ENCODE results near the gene DOK3.
"Not testable (repeated sequence)": the region's sequence is repeated elsewhere in the genome, so short reads cannot be mapped to it uniquely, and the experiment has no call there.

Gene DOK3

GRCh38 chr5:177545487-177546257 is 36.0 kb upstream of the DOK3 start:
- Histone ChIP-seq H3K4me1 (ENCODE audit: insufficient read depth, low read length) (peaks cover 25% of the 10 kb centered on the region), H3K9me3 (ENCODE audit: low read length) (no peaks in the 10 kb centered on the region), H2AFZ (ENCODE audit: low read depth, low read length) (no peak overlapping the region), H3K36me3 (ENCODE audit: insufficient read depth, low read length) (peaks cover 17% of the 10 kb centered on the region), H3K27me3 (ENCODE audit: insufficient read depth, low read length) (no peaks in the 10 kb centered on the region), H3K4me3 (ENCODE audit: low read length) (no peak overlapping the region)

- Histone ChIP-seq H3K4me1 (ENCODE audit: insufficient read depth, low read length) (peaks cover 25% of the 10 kb centered on the region), H3K9me3 (ENCODE audit: low read length) (no peaks in the 10 kb centered on the region), H2AFZ (ENCODE audit: low read depth, low read length) (no peak overlapping the region), H3K4me3 (ENCODE audit: low read length) (no peak overlapping the region), H3K27me3 (ENCODE audit: insufficient read depth, low read length) (no peaks in the 10 kb centered on the region), H3K36me3 (ENCODE audit: insufficient read depth, low read length) (peaks cover 30% of the 10 kb centered on the region)
Measured at GRCh38 chr5:177542816-177543465, 33.3 kb upstream of the DOK3 start.

- H2AFZ ChIP-seq (ENCODE audit: low read depth, low read length), result no peak overlapping the region
- peaks cover 10% of the 10 kb centered on the region for H3K4me1 ChIP-seq (ENCODE audit: insufficient read depth, low read length)
- H3K36me3 ChIP-seq (ENCODE audit: insufficient read depth, low read length), result peaks cover 50% of the 10 kb centered on the region
- H3K4me3 ChIP-seq (ENCODE audit: low read length), result no peak overlapping the region
- H3K27me3 ChIP-seq (ENCODE audit: insufficient read depth, low read length), result no peaks in the 10 kb centered on the region
- H3K9me3 ChIP-seq (ENCODE audit: low read length), result no peaks in the 10 kb centered on the region
Measured at GRCh38 chr5:177540438-177540837, 30.8 kb upstream of the DOK3 start.

GRCh38 chr5:177539411-177539810 is 29.8 kb upstream of the DOK3 start:
- Histone ChIP-seq H3K36me3 (ENCODE audit: insufficient read depth, low read length) (peaks cover 56% of the 10 kb centered on the region), H3K27me3 (ENCODE audit: insufficient read depth, low read length) (no peaks in the 10 kb centered on the region), H3K4me1 (ENCODE audit: insufficient read depth, low read length) (peaks cover 7% of the 10 kb centered on the region), H3K4me3 (ENCODE audit: low read length) (no peak overlapping the region), H2AFZ (ENCODE audit: low read depth, low read length) (no peak overlapping the region), H3K9me3 (ENCODE audit: low read length) (no peaks in the 10 kb centered on the region)

- H3K27me3 ChIP-seq (ENCODE audit: insufficient read depth, low read length), result no peaks in the 10 kb centered on the region
- H3K4me3 ChIP-seq (ENCODE audit: low read length), result no peak overlapping the region
- H3K36me3 ChIP-seq (ENCODE audit: insufficient read depth, low read length), result peaks cover 57% of the 10 kb centered on the region
- H3K4me1 ChIP-seq (ENCODE audit: insufficient read depth, low read length), result peaks cover 7% of the 10 kb centered on the region
- no peaks in the 10 kb centered on the region for H3K9me3 ChIP-seq (ENCODE audit: low read length)
- H2AFZ ChIP-seq (ENCODE audit: low read depth, low read length), result no peak overlapping the region
Measured at GRCh38 chr5:177538876-177539275, 29.2 kb upstream of the DOK3 start.

GRCh38 chr5:177537389-177538361 is 28.0 kb upstream of the DOK3 start:
- H3K27me3 ChIP-seq (ENCODE audit: insufficient read depth, low read length), result no peaks in the 10 kb centered on the region
- H2AFZ ChIP-seq (ENCODE audit: low read depth, low read length), result no peak overlapping the region
- peaks cover 66% of the 10 kb centered on the region for H3K36me3 ChIP-seq (ENCODE audit: insufficient read depth, low read length)
- H3K4me1 ChIP-seq (ENCODE audit: insufficient read depth, low read length), result no peaks in the 10 kb centered on the region
- H3K4me3 ChIP-seq (ENCODE audit: low read length), result no peak overlapping the region
- no peaks in the 10 kb centered on the region for H3K9me3 ChIP-seq (ENCODE audit: low read length)

- peaks cover 69% of the 10 kb centered on the region for H3K36me3 ChIP-seq (ENCODE audit: insufficient read depth, low read length)
Measured at GRCh38 chr5:177536386-177536785, 26.8 kb upstream of the DOK3 start.

GRCh38 chr5:177535125-177535524 is 25.5 kb upstream of the DOK3 start:
- H3K27me3 ChIP-seq (ENCODE audit: insufficient read depth, low read length), result no peaks in the 10 kb centered on the region

More at GRCh38 chr5:177536386-177536785, 26.8 kb upstream of the DOK3 start:
- no peak overlapping the region for H3K4me3 ChIP-seq (ENCODE audit: low read length)
- H3K27me3 ChIP-seq (ENCODE audit: insufficient read depth, low read length), result no peaks in the 10 kb centered on the region
- H3K9me3 ChIP-seq (ENCODE audit: low read length), result no peaks in the 10 kb centered on the region
- H3K4me1 ChIP-seq (ENCODE audit: insufficient read depth, low read length), result no peaks in the 10 kb centered on the region
- no peak overlapping the region for H2AFZ ChIP-seq (ENCODE audit: low read depth, low read length)

GRCh38 chr5:177534433-177534832 is 24.8 kb upstream of the DOK3 start:
- H3K27me3 ChIP-seq (ENCODE audit: insufficient read depth, low read length); H3K4me3 ChIP-seq (ENCODE audit: low read length); H2AFZ ChIP-seq (ENCODE audit: low read depth, low read length); H3K4me1 ChIP-seq (ENCODE audit: insufficient read depth, low read length); H3K9me3 ChIP-seq (ENCODE audit: low read length): not testable (repeated sequence)
- peaks cover 81% of the 10 kb centered on the region for H3K36me3 ChIP-seq (ENCODE audit: insufficient read depth, low read length)

More at GRCh38 chr5:177535125-177535524, 25.5 kb upstream of the DOK3 start:
- Histone ChIP-seq H2AFZ (ENCODE audit: low read depth, low read length) (no peak overlapping the region), H3K9me3 (ENCODE audit: low read length) (no peaks in the 10 kb centered on the region), H3K4me3 (ENCODE audit: low read length) (no peak overlapping the region), H3K4me1 (ENCODE audit: insufficient read depth, low read length) (no peaks in the 10 kb centered on the region), H3K36me3 (ENCODE audit: insufficient read depth, low read length) (peaks cover 78% of the 10 kb centered on the region)

- H3K36me3 ChIP-seq (ENCODE audit: insufficient read depth, low read length), result peaks cover 77% of the 10 kb centered on the region
- no peak overlapping the region for H3K4me3 ChIP-seq (ENCODE audit: low read length)
- no peaks in the 10 kb centered on the region for H3K27me3 ChIP-seq (ENCODE audit: insufficient read depth, low read length)
- no peak overlapping the region for H2AFZ ChIP-seq (ENCODE audit: low read depth, low read length)
- H3K9me3 ChIP-seq (ENCODE audit: low read length), result no peaks in the 10 kb centered on the region
- no peaks in the 10 kb centered on the region for H3K4me1 ChIP-seq (ENCODE audit: insufficient read depth, low read length)
Measured at GRCh38 chr5:177531209-177531940, 21.7 kb upstream of the DOK3 start.

GRCh38 chr5:177530638-177531037 is 21.0 kb upstream of the DOK3 start:
- H3K27me3 ChIP-seq (ENCODE audit: insufficient read depth, low read length), result no peaks in the 10 kb centered on the region
- H3K4me1 ChIP-seq (ENCODE audit: insufficient read depth, low read length), result no peaks in the 10 kb centered on the region
- no peak overlapping the region for H2AFZ ChIP-seq (ENCODE audit: low read depth, low read length)
- H3K4me3 ChIP-seq (ENCODE audit: low read length), result no peak overlapping the region
- peaks cover 77% of the 10 kb centered on the region for H3K36me3 ChIP-seq (ENCODE audit: insufficient read depth, low read length)
- no peaks in the 10 kb centered on the region for H3K9me3 ChIP-seq (ENCODE audit: low read length)
